CD4-positive, alpha-beta T cell (primary cell): ENCODE results near the gene MUC4. TPM values are rescaled to one million over a fixed set of nuclear protein-coding genes. Genes with fewer than 3 reads are reported as not detected.

Source experiments
- ATAC-seq: fragments of 200-7000 bp; cut with Tn5 transposase; one replicate; pipeline ENCODE4 v1.10.0; 2022; ENCODE audit warnings: mild to moderate bottlenecking; ENCODE audit not compliant: poor library complexity
- CTCF ChIA-PET: fragments of 350-600 bp; sonication (Branson Sonifier 250); formaldehyde crosslinking; loops from one replicate; lab custom pipeline; 2021; ENCODE audit warnings: antibody characterized with exemption, inconsistent platforms; lab: Charles Lee
- POLR2A ChIA-PET: fragments of 350-600 bp; sonication (Branson Sonifier 250); formaldehyde crosslinking; loops from one replicate; lab custom pipeline; 2021; ENCODE audit warnings: antibody characterized with exemption, inconsistent platforms; lab: Charles Lee
- DNase-seq, 14 experiments: peaks; one replicate each; pipeline ENCODE4 v3.0.0-alpha.2; 2013 to 2020; ENCODE audit warnings: mixed read lengths in 2 of 14
- H3K27ac ChIP-seq, 2 donors: one replicate each; pipeline versions ENCODE4 v1.5.1 to v1.7.0; 2013; ENCODE audit warnings: low read length in 2 of 2, low read depth in 1 of 2, mild to moderate bottlenecking in 1 of 2
- H3K27me3 ChIP-seq, 2 experiments: 1 replicate in 1 of 2; 2 replicates in 1 of 2; pipeline versions ENCODE4 v1.6.1 to v1.7.0; 2013; ENCODE audit warnings: low read length in 2 of 2, control low read depth in 1 of 2, mild to moderate bottlenecking in 1 of 2, moderate library complexity in 1 of 2; ENCODE audit not compliant: insufficient read depth in 2 of 2, control insufficient read depth in 1 of 2
- H3K36me3 ChIP-seq: one replicate; pipeline ENCODE4 v1.6.1; 2013; ENCODE audit warnings: low read length, control low read depth; ENCODE audit not compliant: insufficient read depth
- H3K4me1 ChIP-seq: one replicate; pipeline ENCODE4 v1.6.1; 2013; ENCODE audit warnings: low read length, control low read depth; ENCODE audit not compliant: insufficient read depth
- H3K4me3 ChIP-seq: one replicate; pipeline ENCODE4 v1.5.1; 2013; ENCODE audit warnings: mild to moderate bottlenecking, low read length, moderate library complexity
- H3K9me3 ChIP-seq, 2 experiments: 1 replicate in 1 of 2; 2 replicates in 1 of 2; pipeline versions ENCODE4 v1.6.1 to v1.7.0; 2013; ENCODE audit warnings: low read length in 2 of 2, mild to moderate bottlenecking in 2 of 2, control low read depth in 1 of 2, moderate library complexity in 1 of 2; ENCODE audit not compliant: control insufficient read depth in 1 of 2, insufficient read depth in 1 of 2
- H3K27ac Mint-ChIP-seq: one replicate; pipeline ENCODE4 v1.8.0; 2020; ENCODE audit warnings: mixed read lengths
- H3K27me3 Mint-ChIP-seq: one replicate; pipeline ENCODE4 v1.8.0; 2021; ENCODE audit warnings: mixed read lengths
- H3K36me3 Mint-ChIP-seq: one replicate; pipeline ENCODE4 v1.8.0; 2021; ENCODE audit warnings: low read depth, mixed read lengths
- H3K4me1 Mint-ChIP-seq: one replicate; pipeline ENCODE4 v1.8.0; 2021; ENCODE audit warnings: low read depth, mixed read lengths
- H3K4me3 Mint-ChIP-seq: one replicate; pipeline ENCODE4 v1.8.0; 2020; ENCODE audit warnings: mild to moderate bottlenecking, mixed read lengths
- H3K9me3 Mint-ChIP-seq: one replicate; pipeline ENCODE4 v1.8.0; 2020; ENCODE audit warnings: mixed read lengths
- CTCF ChIP-seq: fragments of 200-600 bp; IDR thresholded peaks from one replicate; pipeline ENCODE4 v1.8.0; 2022; ENCODE audit warnings: antibody characterized with exemption, mild to moderate bottlenecking
- intact Hi-C, 2 experiments: fragments of 100-400 bp; cut with DNase I in 1 of 2; cut with micrococcal nuclease in 1 of 2; formaldehyde crosslinking; loops; one replicate each; pipeline versions ENCODE4 v1.15.1 to v1.9.0; 2023 to 2025; cut with DNase I, micrococcal nuclease
- total RNA-seq, 174 experiments: library from RNA in 2 of 174; stranded (reverse) in 2 of 174; gene quantifications; one replicate each; pipeline ENCODE4 v1.2.3 and lab custom pipeline; 2021 to 2026

Gene MUC4
- total RNA-seq, 2 experiments from 2014 or later = not detected

DNA sequence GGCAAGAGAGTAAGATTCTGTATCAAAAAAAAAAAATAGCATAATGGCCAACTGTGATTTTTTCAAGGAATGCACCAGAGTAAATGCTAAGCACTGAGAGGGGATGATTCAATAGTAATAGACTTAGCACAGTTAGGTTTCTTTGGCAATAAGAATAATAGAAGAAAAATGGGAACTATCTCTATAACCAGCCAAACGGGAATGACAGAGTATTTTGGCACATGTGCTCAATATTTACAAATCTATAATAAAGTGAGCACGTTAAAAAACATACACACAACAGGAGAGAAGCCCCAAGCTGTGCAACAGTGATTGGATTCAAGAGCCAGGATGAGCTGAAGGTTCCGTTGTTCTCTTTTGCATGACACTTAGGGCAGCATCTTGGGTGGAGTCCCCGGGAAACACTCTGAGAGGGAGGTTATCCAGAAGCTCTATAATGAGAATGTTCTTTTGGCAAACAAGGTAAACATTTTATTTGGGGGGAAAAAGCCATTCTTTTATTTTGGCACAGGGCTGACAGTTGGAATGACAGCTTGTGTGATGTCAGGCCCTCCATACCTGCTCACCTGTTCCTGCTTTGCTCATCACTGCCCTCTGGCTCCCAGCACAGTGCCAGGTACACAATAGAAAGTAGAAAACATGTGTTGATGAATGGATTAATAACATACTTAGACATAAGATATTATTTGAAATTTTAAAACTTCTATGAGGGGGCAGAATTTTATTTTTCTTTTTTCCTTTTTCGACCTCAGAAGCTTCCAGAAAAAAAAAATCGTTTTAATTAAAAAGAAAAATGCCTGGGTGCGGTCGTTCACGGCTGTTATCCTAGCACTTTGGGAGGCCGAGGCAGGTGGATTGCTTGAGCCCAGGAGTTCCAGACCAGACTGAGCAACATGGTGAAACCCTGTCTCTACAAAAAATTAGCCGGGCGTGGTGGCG lies 44.0 kb upstream of the MUC4 start:
- no peak for ATAC-seq
- no peak overlapping the region for H3K27ac Mint-ChIP-seq
- POLR2A ChIA-PET = no interaction called here

GRCh38 chr3:195854628-195855294 lies 43.0 kb upstream of the MUC4 start:
- no peaks in the 10 kb centered on the region for H3K9me3 Mint-ChIP-seq
- ATAC-seq (no peak), DNase-seq (no peak)
- peaks cover 5% of the 10 kb centered on the region for H3K27me3 Mint-ChIP-seq
- no peaks in the 10 kb centered on the region for H3K36me3 Mint-ChIP-seq
- no peak overlapping the region for H3K27ac ChIP-seq
- POLR2A ChIA-PET = no interaction called here
- H3K27ac Mint-ChIP-seq = no peak overlapping the region
- no peaks in the 10 kb centered on the region for H3K36me3 ChIP-seq
- H3K9me3 ChIP-seq = no peaks in the 10 kb centered on the region
- H3K4me1 ChIP-seq = peaks cover 14% of the 10 kb centered on the region
- intact Hi-C loops = loop anchor here (5.0 to 10.0 kb wide), 5 partner anchors 143 to 582 kb away; partner anchors contain the start of gene XXYLT1 (in 1 of the 2)
- no peak for TF ChIP-seq CTCF
- CTCF ChIA-PET = interaction anchor here (1.1 kb wide), 1 partner anchor 584 kb away, joined by 3 read pairs; the partner anchor contains the start of gene XXYLT1
- no peaks in the 10 kb centered on the region for H3K27me3 ChIP-seq
- no peak overlapping the region for H3K4me3 ChIP-seq
- H3K4me1 Mint-ChIP-seq = peaks cover 11% of the 10 kb centered on the region
- H3K4me3 Mint-ChIP-seq = no peak overlapping the region

More for the DNA sequence above, 44.0 kb upstream of the MUC4 start:
- no peaks in the 10 kb centered on the region for H3K27me3 ChIP-seq
- DNase-seq = peak in 1 of 14 experiments; percentile 6
- no peaks in the 10 kb centered on the region for H3K36me3 ChIP-seq
- no peaks in the 10 kb centered on the region for H3K9me3 Mint-ChIP-seq
- TF ChIP-seq CTCF = no peak
- no peak overlapping the region for H3K4me3 Mint-ChIP-seq
- intact Hi-C loops = loop anchor here (5.0 to 10.0 kb wide), 4 partner anchors 142 to 583 kb away; partner anchors contain the start of gene XXYLT1 (in 1 of the 2)
- peaks cover 4% of the 10 kb centered on the region for H3K27me3 Mint-ChIP-seq
- H3K4me1 Mint-ChIP-seq = peaks cover 10% of the 10 kb centered on the region
- H3K4me3 ChIP-seq = no peak overlapping the region
- CTCF ChIA-PET = interaction anchor here (1.1 to 1.2 kb wide), 2 partner anchors 59 to 585 kb away, joined by 3 to 5 read pairs; partner anchors contain the start of gene XXYLT1
- no peaks in the 10 kb centered on the region for H3K36me3 Mint-ChIP-seq
- no peak overlapping the region for H3K27ac ChIP-seq
- peaks cover 16% of the 10 kb centered on the region for H3K4me1 ChIP-seq
- no peaks in the 10 kb centered on the region for H3K9me3 ChIP-seq

DNA sequence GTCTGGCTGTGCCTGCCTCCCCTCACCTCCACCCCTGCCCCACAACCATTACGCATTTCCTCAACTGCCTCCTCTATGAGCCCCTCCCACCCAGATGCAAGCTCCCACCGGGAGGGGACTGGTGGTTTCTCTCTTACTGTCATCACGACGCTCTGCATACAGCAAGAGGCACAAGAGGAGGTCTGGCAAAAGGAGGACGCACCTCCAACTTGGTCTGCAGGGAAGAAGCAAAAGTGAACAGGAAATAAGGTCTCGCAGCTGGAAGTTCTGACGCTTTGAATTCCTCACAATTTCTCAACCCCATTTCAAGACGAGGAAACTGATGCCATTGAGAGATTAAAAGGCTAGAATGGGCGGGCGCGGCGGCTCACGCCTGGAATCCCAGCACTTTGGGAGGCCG lies 42.3 kb upstream of the MUC4 start:
- TF ChIP-seq CTCF = no peak
- Histone ChIP-seq H3K27me3 (no peaks in the 10 kb centered on the region), H3K9me3 (no peaks in the 10 kb centered on the region), H3K27ac (no peak overlapping the region), H3K4me3 (no peak overlapping the region), H3K36me3 (no peaks in the 10 kb centered on the region), H3K4me1 (peaks cover 6% of the 10 kb centered on the region)
- Mint-ChIP-seq H3K4me3 (no peak overlapping the region), H3K36me3 (no peaks in the 10 kb centered on the region), H3K9me3 (no peaks in the 10 kb centered on the region), H3K27ac (no peak overlapping the region), H3K27me3 (peaks cover 5% of the 10 kb centered on the region), H3K4me1 (peaks cover 6% of the 10 kb centered on the region)
- intact Hi-C loops = loop anchor here (5.0 to 10.0 kb wide), 3 partner anchors 199 to 343 kb away; no protein-coding TSS in a partner anchor
- ATAC-seq (no peak), DNase-seq (no peak)
- CTCF ChIA-PET = no interaction called here
- POLR2A ChIA-PET = no interaction called here
